Right lobe of liver (tissue), 6 donors: ENCODE measurements around the gene MACF1. TPM values are rescaled to one million over a fixed set of nuclear protein-coding genes. Genes with fewer than 3 reads are reported as not detected.

Experiments used
- ATAC-seq, 4 donors: fragments of 200-7000 bp; cut with Tn5 transposase; one replicate each; pipeline ENCODE4 v1.9.1; 2020; ENCODE audit warnings: mild to moderate bottlenecking in 4 of 4, moderate library complexity in 4 of 4
- DNase-seq, 3 donors: peaks; one replicate each; pipeline ENCODE4 v3.0.0-alpha.2; 2020
- H3K27ac ChIP-seq, 3 donors: fragments of 200-600 bp; one replicate each; pipeline ENCODE4 v1.8.0; 2022
- H3K27me3 ChIP-seq, 2 donors: fragments of 200-600 bp; one replicate each; pipeline ENCODE4 v1.8.0; 2022
- H3K36me3 ChIP-seq, 4 donors: fragments of 200-600 bp; sonication (generic) in 1 of 4; one replicate each; pipeline versions ENCODE4 v1.5.1 to v1.8.0; 2017 to 2022; ENCODE audit warnings: control low read depth in 1 of 4
- H3K4me1 ChIP-seq, 4 donors: fragments of 200-600 bp; sonication (generic) in 1 of 4; one replicate each; pipeline versions ENCODE4 v1.5.1 to v1.8.0; 2017 to 2022; ENCODE audit warnings: control low read depth in 1 of 4
- H3K4me3 ChIP-seq, 3 donors: fragments of 200-600 bp; one replicate each; pipeline ENCODE4 v1.8.0; 2022
- H3K9me3 ChIP-seq, 4 donors: fragments of 200-600 bp; sonication (generic) in 1 of 4; one replicate each; pipeline versions ENCODE4 v1.5.1 to v1.8.0; 2017 to 2022; ENCODE audit warnings: control low read depth in 1 of 4
- CTCF ChIP-seq, 4 donors: fragments of 200-600 bp in 3 of 4; fragments of 450-650 bp in 1 of 4; IDR thresholded peaks; one replicate each; pipeline versions ENCODE4 v1.5.1 to v1.8.0; 2016 to 2022; ENCODE audit warnings: antibody characterized with exemption in 4 of 4, mild to moderate bottlenecking in 2 of 4
- POLR2A ChIP-seq: fragments of 450-650 bp; IDR thresholded peaks from one replicate; pipeline ENCODE4 v1.6.1; 2017; ENCODE audit warnings: antibody characterized with exemption, mild to moderate bottlenecking
- WGBS: methylation state at CpG from one replicate; pipeline ENCODE4 v1.1.6; 2018; ENCODE audit warnings: low coverage, low lambda C conversion rate; ENCODE audit not compliant: insufficient coverage; ENCODE audit errors: missing lambda C conversion rate; 5-methylcytosine and 5-hydroxymethylcytosine counted together
- intact Hi-C, 2 donors: fragments of 100-400 bp; cut with DNase I; formaldehyde crosslinking; loops; one replicate each; pipeline versions ENCODE4 v1.11.2 to v1.14.1; 2022
- total RNA-seq, 6 experiments: library from RNA; depleted of rRNA in 2 of 6; stranded (reverse); fragments of >200 nt in 2 of 6; fragmentation: NEBNext Ultra II Directional in 3 of 6; extraction: Animal tissue kit (Norgen Biotek cat#: 25700) in 3 of 6; gene quantifications; one replicate each; pipeline versions ENCODE4 v1.1.0 to v1.2.4, GENCODE V29; 2016 to 2023
- donor health status: DM: no; HTN: yes; CAD: no.
- donor health status: DM: no; HTN: no; CAD: no.
- donor health status: DM: no; HTN: no; CAD: no.
- donor health status: DM: no; HTN: yes; CAD: no.
- donor health status: DM: no; HTN: yes; CAD: no.

MACF1 gene
- total RNA-seq, 6 experiments from 2014 or later = 78.4 to 141 (median 100) TPM

GRCh38 chr1:39481289-39481688 is 276.8 kb downstream of the MACF1 start:
- TF ChIP-seq CTCF (IDR thresholded peaks at IDR 0.05) = no peak
- no peak for TF ChIP-seq POLR2A
- ATAC-seq (peak in 1 of 4 donors; percentile 16), DNase-seq (no peak)
- no peaks in the 10 kb centered on the region for H3K4me1 ChIP-seq
- intact Hi-C loops = no loop called here
- no peaks in the 10 kb centered on the region for H3K27me3 ChIP-seq
- H3K4me3 ChIP-seq = no peak overlapping the region
- peaks cover 6 to 52% (median 27%) of the 10 kb centered on the region in 4 donors for H3K36me3 ChIP-seq
- H3K27ac ChIP-seq = no peak overlapping the region
- H3K9me3 ChIP-seq = no peaks in the 10 kb centered on the region
- WGBS = 76% methylated on average over 4 of the region's 6 CpGs

DNA sequence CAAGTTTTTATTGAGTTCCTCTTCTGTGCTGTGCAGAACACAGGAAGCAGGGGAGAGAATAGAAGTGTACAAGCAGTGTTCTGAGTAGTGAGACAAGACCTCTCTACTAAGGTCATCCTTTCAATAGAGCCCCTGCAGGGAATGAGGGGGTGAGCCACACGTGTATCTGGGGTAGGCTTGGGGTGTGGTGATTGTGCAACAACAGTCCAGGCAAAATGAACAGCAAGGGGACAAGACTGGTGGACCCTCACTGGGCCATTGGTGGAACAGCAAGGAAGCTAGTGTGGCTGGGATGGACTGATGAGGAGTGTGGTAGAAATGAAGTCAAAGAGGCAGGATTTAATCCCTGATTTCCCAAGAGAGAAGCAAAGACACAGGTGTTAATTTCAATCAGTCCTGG is 278.8 kb downstream of the MACF1 start:
- 36% methylated on average over 1 of the region's 1 CpG for WGBS
- TF ChIP-seq POLR2A = no peak
- no peak for TF ChIP-seq CTCF (IDR thresholded peaks at IDR 0.05)
- no peak overlapping the region for H3K4me3 ChIP-seq
- H3K9me3 ChIP-seq = no peaks in the 10 kb centered on the region
- H3K27ac ChIP-seq = no peak overlapping the region
- H3K4me1 ChIP-seq = no peaks in the 10 kb centered on the region
- no peak for ATAC-seq
- DNase-seq = no peak
- no peaks in the 10 kb centered on the region for H3K27me3 ChIP-seq
- intact Hi-C loops = no loop called here
- H3K36me3 ChIP-seq = peaks cover 11 to 59% (median 34%) of the 10 kb centered on the region in 4 donors

GRCh38 chr1:39484564-39484963 is 280.1 kb downstream of the MACF1 start:
- ATAC-seq (no peak), DNase-seq (no peak)
- Histone ChIP-seq H3K27ac (no peak overlapping the region), H3K4me3 (no peak overlapping the region), H3K4me1 (no peaks in the 10 kb centered on the region), H3K27me3 (no peaks in the 10 kb centered on the region), H3K9me3 (no peaks in the 10 kb centered on the region), H3K36me3 (peaks cover 11 to 59% (median 32%) of the 10 kb centered on the region in 4 donors)
- intact Hi-C loops = no loop called here
- TF ChIP-seq CTCF (IDR thresholded peaks at IDR 0.05) = no peak
- WGBS = 77% methylated on average over 5 of the region's 7 CpGs

DNA sequence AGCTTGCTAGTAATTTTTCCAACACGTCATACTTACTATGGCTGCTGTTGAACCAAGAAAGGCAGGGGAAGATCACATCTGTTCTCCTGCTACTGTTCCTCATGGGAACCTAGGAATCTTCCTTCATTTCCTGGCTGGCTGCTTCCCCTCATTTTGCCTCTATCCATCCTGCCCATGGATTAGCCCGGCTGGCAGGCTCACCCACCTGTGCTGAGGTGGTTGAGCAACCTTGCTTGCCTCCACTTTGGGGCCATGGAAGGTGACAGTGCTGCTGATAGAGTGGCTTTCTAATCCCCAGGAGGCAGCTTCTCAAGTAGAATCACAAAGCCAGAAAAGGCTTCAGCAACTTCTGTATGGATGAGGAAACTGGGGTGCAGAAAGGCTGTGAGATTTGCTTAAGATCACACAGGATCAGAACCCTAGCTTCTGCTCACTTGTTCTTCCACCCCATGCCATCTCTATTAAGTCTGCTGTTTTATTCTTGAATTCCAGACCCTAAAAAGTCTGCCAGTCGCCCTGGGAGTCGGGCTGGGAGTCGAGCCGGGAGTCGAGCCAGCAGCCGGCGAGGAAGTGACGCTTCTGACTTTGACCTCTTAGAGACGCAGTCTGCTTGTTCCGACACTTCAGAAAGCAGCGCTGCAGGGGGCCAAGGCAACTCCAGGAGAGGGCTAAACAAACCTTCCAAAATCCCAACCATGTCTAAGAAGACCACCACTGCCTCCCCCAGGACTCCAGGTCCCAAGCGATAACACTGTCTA is 280.7 kb downstream of the MACF1 start:
- peak in 1 of 3 donors; percentile 38 for DNase-seq

More for the DNA sequence above, 280.7 kb downstream of the MACF1 start:
- Histone ChIP-seq H3K4me1 (no peaks in the 10 kb centered on the region), H3K9me3 (no peaks in the 10 kb centered on the region), H3K27me3 (no peaks in the 10 kb centered on the region), H3K36me3 (peaks cover 11 to 53% (median 27%) of the 10 kb centered on the region in 4 donors), H3K27ac (peak overlapping the region in 1 of 3 donors; percentile 8), H3K4me3 (no peak overlapping the region)
- 58% methylated on average over 11 of the region's 14 CpGs for WGBS
- intact Hi-C loops = no loop called here
- no peak for TF ChIP-seq POLR2A
- TF ChIP-seq CTCF (IDR thresholded peaks at IDR 0.05) = no peak
- ATAC-seq = peak in 2 of 4 donors; percentile 29 to 30
